Activated naive CD4-positive, alpha-beta T cell treated with anti-CD3 and anti-CD28 coated beads for 36 hours (primary cell): Measurements from ENCODE around the gene DMXL1. TPM values are rescaled to one million over a fixed set of nuclear protein-coding genes. Genes with fewer than 3 reads are reported as not detected.

Experiments
- CTCF ChIA-PET: fragments of 350-600 bp; sonication (Branson Sonifier 250); formaldehyde crosslinking; loops from one replicate; lab custom pipeline; 2021; ENCODE audit warnings: antibody characterized with exemption; lab: Charles Lee
- DNase-seq: peaks from one replicate; pipeline ENCODE4 v3.0.0-alpha.2; 2020
- H3K27ac Mint-ChIP-seq: one replicate; pipeline ENCODE4 v1.8.0; 2021; ENCODE audit warnings: mild to moderate bottlenecking, mixed read lengths
- H3K27me3 Mint-ChIP-seq: one replicate; pipeline ENCODE4 v1.8.0; 2021; ENCODE audit warnings: low read depth, mixed read lengths
- H3K36me3 Mint-ChIP-seq: one replicate; pipeline ENCODE4 v1.8.0; 2021; ENCODE audit warnings: low read depth, mixed read lengths
- H3K4me1 Mint-ChIP-seq: one replicate; pipeline ENCODE4 v1.8.0; 2021; ENCODE audit warnings: low read depth, mixed read lengths
- H3K4me3 Mint-ChIP-seq: one replicate; pipeline ENCODE4 v1.8.0; 2021; ENCODE audit warnings: mild to moderate bottlenecking, moderate library complexity, mixed read lengths
- H3K9me3 Mint-ChIP-seq: one replicate; pipeline ENCODE4 v1.8.0; 2021; ENCODE audit warnings: mixed read lengths
- intact Hi-C: fragments of 100-400 bp; cut with micrococcal nuclease; formaldehyde crosslinking; loops from one replicate; pipeline ENCODE4 v1.15.1; 2023
- total RNA-seq, 2 experiments: library from RNA; stranded (reverse); gene quantifications; one replicate each; pipeline ENCODE4 v1.2.3, GENCODE V29; 2021

Gene DMXL1
- total RNA-seq = 10 to 100 TPM; 16.4 to 18.0 TPM

- H3K27me3 Mint-ChIP-seq = peaks cover 2% of the 10 kb centered on the region
- CTCF ChIA-PET = interaction anchor here (0.8 to 1.6 kb wide), 6 partner anchors 47 to 364 kb away, joined by 3 to 5 read pairs (median 4); no protein-coding TSS in a partner anchor
- peaks cover 6% of the 10 kb centered on the region for H3K36me3 Mint-ChIP-seq
- H3K4me1 Mint-ChIP-seq = peaks cover 38% of the 10 kb centered on the region
- intact Hi-C loops = loop anchor here (1.0 to 2.0 kb wide), 12 partner anchors 8 to 381 kb away; partner anchors contain the start of genes DTWD2 and HSD17B4
- H3K4me3 Mint-ChIP-seq = peak within 1 kb of the TSS; percentile 95
- peak within 1 kb of the TSS; percentile 97 for H3K27ac Mint-ChIP-seq
- DNase-seq = peak; percentile 100
- no peaks in the 10 kb centered on the region for H3K9me3 Mint-ChIP-seq
Observed at GRCh38 chr5:119070828-119071560, at the start of gene DMXL1. DMXL1 (plus strand) TSS chr5:119071087; CDS start chr5:119071570, 483 bp downstream.

- no peaks in the 10 kb centered on the region for H3K27me3 Mint-ChIP-seq
- H3K4me1 Mint-ChIP-seq = peaks cover 5% of the 10 kb centered on the region
- no peak overlapping the region for H3K4me3 Mint-ChIP-seq
- no peak for DNase-seq
- H3K9me3 Mint-ChIP-seq = peaks cover 7% of the 10 kb centered on the region
- CTCF ChIA-PET = interaction anchor here (0.6 to 2.0 kb wide), 23 partner anchors 8 to 419 kb away, joined by 3 to 19 read pairs (median 4); partner anchors contain the start of gene DTWD2
- intact Hi-C loops = no loop called here
- no peak overlapping the region for H3K27ac Mint-ChIP-seq
- H3K36me3 Mint-ChIP-seq = no peaks in the 10 kb centered on the region
Observed at GRCh38 chr5:119021149-119021732, 49.6 kb upstream of the DMXL1 start.

GRCh38 chr5:119022017-119022745 is 48.7 kb upstream of the DMXL1 start:
- Mint-ChIP-seq H3K27me3 (no peaks in the 10 kb centered on the region), H3K27ac (no peak overlapping the region), H3K4me1 (peaks cover 5% of the 10 kb centered on the region), H3K9me3 (peaks cover 7% of the 10 kb centered on the region), H3K36me3 (no peaks in the 10 kb centered on the region), H3K4me3 (no peak overlapping the region)
- intact Hi-C loops = loop anchor here (1.0 to 2.0 kb wide), 5 partner anchors 34 to 723 kb away; partner anchors contain the start of gene DTWD2
- CTCF ChIA-PET = interaction anchor here (0.6 to 1.6 kb wide), 20 partner anchors 9 to 418 kb away, joined by 3 to 19 read pairs (median 4); partner anchors contain the start of gene DTWD2
- DNase-seq = no peak

GRCh38 chr5:119022773-119023172 is 48.1 kb upstream of the DMXL1 start:
- H3K36me3 Mint-ChIP-seq = no peaks in the 10 kb centered on the region
- intact Hi-C loops = loop anchor here (1.0 to 2.0 kb wide), 5 partner anchors 34 to 722 kb away; partner anchors contain the start of gene DTWD2
- peaks cover 7% of the 10 kb centered on the region for H3K9me3 Mint-ChIP-seq
- no peaks in the 10 kb centered on the region for H3K27me3 Mint-ChIP-seq
- CTCF ChIA-PET = interaction anchor here (0.6 to 1.6 kb wide), 5 partner anchors 10 to 417 kb away, joined by 3 to 7 read pairs (median 4); no protein-coding TSS in a partner anchor
- H3K27ac Mint-ChIP-seq = no peak overlapping the region
- peaks cover 9% of the 10 kb centered on the region for H3K4me1 Mint-ChIP-seq
- no peak for DNase-seq
- H3K4me3 Mint-ChIP-seq = no peak overlapping the region

DNA sequence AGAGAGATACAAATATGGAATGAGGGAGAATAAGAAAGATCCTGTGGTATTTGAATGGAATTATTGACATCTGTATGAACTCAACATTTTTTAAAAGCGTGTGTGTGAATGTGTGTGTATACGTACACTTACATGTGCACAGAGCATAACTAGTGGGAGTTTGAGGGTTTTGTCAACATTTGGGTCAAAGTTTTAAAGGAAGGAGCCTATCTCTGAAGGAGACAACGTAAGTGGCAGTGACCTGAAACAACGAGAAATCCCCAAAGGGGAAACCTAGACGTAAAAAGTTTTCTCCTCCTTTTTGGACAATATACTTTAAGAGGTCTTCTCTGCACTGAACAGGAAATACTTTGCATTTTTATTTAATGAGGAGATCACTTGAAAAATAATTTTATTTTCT is 42.3 kb upstream of the DMXL1 start:
- DNase-seq = no peak
- intact Hi-C loops = no loop called here

GRCh38 chr5:119031011-119031886 is 39.6 kb upstream of the DMXL1 start:
- CTCF ChIA-PET = interaction anchor here (0.9 to 3.1 kb wide), 4 partner anchors 9 to 380 kb away, joined by 3 to 7 read pairs (median 4); partner anchors contain the start of gene DTWD2
- no peaks in the 10 kb centered on the region for H3K9me3 Mint-ChIP-seq
- H3K4me3 Mint-ChIP-seq = peak overlapping the region; percentile 9
- DNase-seq = peak; percentile 34
- peaks cover 41% of the 10 kb centered on the region for H3K4me1 Mint-ChIP-seq
- no peaks in the 10 kb centered on the region for H3K27me3 Mint-ChIP-seq
- intact Hi-C loops = loop anchor here (1.0 to 2.0 kb wide), 13 partner anchors 32 to 380 kb away; partner anchors contain the start of gene DTWD2
- no peaks in the 10 kb centered on the region for H3K36me3 Mint-ChIP-seq
- peak overlapping the region; percentile 89 for H3K27ac Mint-ChIP-seq

More for the DNA sequence above, 42.3 kb upstream of the DMXL1 start:
- CTCF ChIA-PET = interaction anchor here (0.6 kb wide), 1 partner anchor 16 kb away, joined by 3 read pairs; no protein-coding TSS in a partner anchor
- Mint-ChIP-seq H3K27me3 (no peaks in the 10 kb centered on the region), H3K36me3 (no peaks in the 10 kb centered on the region), H3K9me3 (peaks cover 7% of the 10 kb centered on the region), H3K4me1 (peaks cover 35% of the 10 kb centered on the region), H3K27ac (no peak overlapping the region), H3K4me3 (no peak overlapping the region)

DNA sequence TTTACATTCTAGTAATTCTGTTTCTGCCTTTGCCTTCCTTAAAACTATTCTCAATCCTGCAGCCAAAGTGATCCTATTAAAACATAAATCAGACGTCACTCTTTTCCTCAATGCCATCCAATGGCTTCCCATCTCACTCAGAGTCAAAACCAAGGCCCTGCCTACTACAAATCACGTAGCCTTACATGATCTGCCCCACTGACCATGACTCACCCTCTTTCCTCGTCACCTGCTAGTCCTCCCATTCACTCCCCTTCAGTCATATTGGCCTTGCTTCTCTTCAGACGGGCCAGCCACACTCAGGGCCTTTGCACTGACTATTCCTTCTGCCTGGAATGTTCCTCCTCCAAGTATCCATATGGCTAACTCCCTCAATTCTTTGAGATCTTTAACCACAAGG is 39.0 kb upstream of the DMXL1 start:
- peak overlapping the region; percentile 89 for H3K27ac Mint-ChIP-seq
- H3K27me3 Mint-ChIP-seq = no peaks in the 10 kb centered on the region
- intact Hi-C loops = loop anchor here (1.0 to 2.0 kb wide), 13 partner anchors 31 to 379 kb away; partner anchors contain the start of gene DTWD2
- H3K4me1 Mint-ChIP-seq = peaks cover 46% of the 10 kb centered on the region
- DNase-seq = peak; percentile 42
- CTCF ChIA-PET = interaction anchor here (1.1 to 3.1 kb wide), 2 partner anchors 10 to 380 kb away, joined by 3 to 7 read pairs; no protein-coding TSS in a partner anchor
- H3K9me3 Mint-ChIP-seq = no peaks in the 10 kb centered on the region
- no peaks in the 10 kb centered on the region for H3K36me3 Mint-ChIP-seq
- no peak overlapping the region for H3K4me3 Mint-ChIP-seq

DNA sequence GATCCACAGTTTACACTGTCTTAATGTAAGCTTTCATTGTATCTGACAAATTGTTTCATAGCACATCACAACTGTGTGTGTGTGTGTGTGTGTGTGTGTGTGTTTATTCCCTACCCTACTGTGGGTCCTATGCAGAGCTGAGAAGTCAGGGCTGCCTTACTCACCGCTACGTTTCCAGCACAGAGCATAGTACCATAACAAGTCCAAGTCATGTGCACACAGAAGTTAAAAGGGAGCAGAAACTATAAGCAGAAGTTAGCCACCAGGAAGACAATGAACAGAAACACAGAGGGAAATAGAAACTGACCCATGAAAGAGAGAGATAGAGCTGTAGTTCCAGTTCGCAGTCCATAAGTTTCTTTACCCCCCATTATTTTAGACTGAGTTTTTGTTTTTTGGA is 38.2 kb upstream of the DMXL1 start:
- H3K27ac Mint-ChIP-seq = no peak overlapping the region
- DNase-seq = no peak
- no peaks in the 10 kb centered on the region for H3K36me3 Mint-ChIP-seq
- intact Hi-C loops = no loop called here
- H3K4me1 Mint-ChIP-seq = peaks cover 43% of the 10 kb centered on the region
- no peak overlapping the region for H3K4me3 Mint-ChIP-seq
- H3K27me3 Mint-ChIP-seq = no peaks in the 10 kb centered on the region
- H3K9me3 Mint-ChIP-seq = no peaks in the 10 kb centered on the region
- CTCF ChIA-PET = interaction anchor here (3.1 kb wide), 1 partner anchor 10 kb away, joined by 7 read pairs; no protein-coding TSS in a partner anchor

GRCh38 chr5:119033135-119033534 is 37.8 kb upstream of the DMXL1 start:
- H3K4me1 Mint-ChIP-seq = peaks cover 42% of the 10 kb centered on the region

GRCh38 chr5:119036101-119036762 is 34.7 kb upstream of the DMXL1 start:
- H3K4me3 Mint-ChIP-seq = no peak overlapping the region
- intact Hi-C loops = loop anchor here (1.0 kb wide), 4 partner anchors 27 to 361 kb away; no protein-coding TSS in a partner anchor

More at GRCh38 chr5:119033135-119033534, 37.8 kb upstream of the DMXL1 start:
- CTCF ChIA-PET = interaction anchor here (3.1 kb wide), 1 partner anchor 11 kb away, joined by 7 read pairs; no protein-coding TSS in a partner anchor
- Mint-ChIP-seq H3K27ac (no peak overlapping the region), H3K36me3 (no peaks in the 10 kb centered on the region), H3K4me3 (no peak overlapping the region), H3K27me3 (no peaks in the 10 kb centered on the region), H3K9me3 (no peaks in the 10 kb centered on the region)
- no peak for DNase-seq
- intact Hi-C loops = no loop called here

More at GRCh38 chr5:119036101-119036762, 34.7 kb upstream of the DMXL1 start:
- Mint-ChIP-seq H3K9me3 (no peaks in the 10 kb centered on the region), H3K36me3 (no peaks in the 10 kb centered on the region), H3K27me3 (no peaks in the 10 kb centered on the region), H3K4me1 (peaks cover 29% of the 10 kb centered on the region), H3K27ac (no peak overlapping the region)
- CTCF ChIA-PET = interaction anchor here (0.6 kb wide), 1 partner anchor 1113 kb away, joined by 3 read pairs; no protein-coding TSS in a partner anchor
- no peak for DNase-seq
